ENCODE results near the gene ODAM.

- no peak for TF ChIP-seq POLR2A (IDR thresholded peaks at IDR 0.05)
- no peak for TF ChIP-seq CTCF (IDR thresholded peaks at IDR 0.05)
Measured at GRCh38 chr4:70181864-70182263, 13.7 kb upstream of the ODAM start.
